NCI-H748 (cell line): ENCODE measurements around the gene FOXL1.

ENCODE experiments used
- DNase-seq: peaks from one replicate; lab custom pipeline; 2025; ENCODE audit not compliant: unreplicated experiment; lab: John Stamatoyannopoulos, UW

Gene FOXL1

GRCh38 chr16:86567701-86568581, 10.4 kb upstream of the FOXL1 start:
- DNase-seq = no peak

GRCh38 chr16:86568677-86569623, 9.4 kb upstream of the FOXL1 start:
- no peak for DNase-seq

DNA sequence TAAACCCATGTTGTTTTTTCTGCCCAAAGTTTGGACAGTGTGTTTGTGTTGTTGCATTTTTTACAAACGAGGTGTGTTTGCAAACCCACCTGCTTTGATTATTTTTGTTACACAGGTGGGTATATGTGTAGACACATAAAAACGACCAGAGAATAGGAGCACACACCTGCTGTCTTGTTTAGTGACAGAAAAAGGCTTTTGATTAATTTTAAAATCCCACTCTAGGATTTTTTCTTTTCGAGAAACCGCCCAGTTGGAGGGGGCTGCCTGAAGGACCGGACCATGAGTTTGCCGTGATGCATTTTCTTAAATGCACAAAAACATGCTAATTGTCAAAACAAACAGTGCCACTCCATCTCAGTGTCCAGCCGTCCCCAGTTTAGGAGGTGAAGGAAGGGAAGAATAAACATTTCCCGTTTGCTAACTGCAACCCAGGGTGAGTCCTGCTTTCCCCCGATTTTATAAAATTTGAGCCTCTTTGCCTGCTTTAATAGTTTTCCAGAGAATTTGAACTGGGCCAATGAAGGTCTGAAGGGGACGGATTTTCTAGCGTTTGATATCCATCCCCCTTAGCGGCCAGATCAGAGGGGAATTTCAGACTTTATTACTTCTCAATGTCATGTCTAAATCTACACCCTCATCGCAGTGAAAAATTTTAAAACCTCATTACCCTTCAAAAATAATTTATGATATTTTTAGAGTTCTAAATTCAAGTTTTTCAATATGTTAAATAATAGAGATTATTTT, 8.5 kb upstream of the FOXL1 start:
- no peak for DNase-seq

GRCh38 chr16:86570558-86571529, 7.5 kb upstream of the FOXL1 start:
- no peak for DNase-seq

- DNase-seq = no peak
These were observed 6.8 kb upstream of the FOXL1 start for GRCh38 chr16:86571530-86571915.

DNA sequence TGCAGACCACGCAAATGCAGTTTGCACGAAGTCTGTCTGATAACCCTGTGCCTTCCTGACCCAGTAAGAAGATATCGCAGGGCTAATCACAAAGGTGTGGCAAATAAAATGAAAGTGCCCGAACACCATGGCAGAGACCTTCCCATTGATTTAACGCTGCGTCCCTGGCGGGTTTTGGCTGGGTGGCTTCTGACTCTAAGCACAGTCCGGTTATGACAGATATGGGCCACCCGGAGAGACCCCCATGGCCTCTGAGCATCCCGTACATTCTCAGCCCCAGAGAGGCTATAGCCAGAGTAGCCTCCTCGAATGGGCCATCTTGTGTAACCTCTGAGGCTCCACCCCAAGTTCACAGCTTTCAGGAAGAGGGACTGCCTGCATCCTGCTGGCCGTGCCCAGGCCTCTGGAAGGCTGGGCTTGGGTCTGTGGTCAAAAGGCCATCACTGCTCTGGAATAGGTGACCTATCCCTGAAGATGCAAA, 6.3 kb upstream of the FOXL1 start:
- DNase-seq = no peak

- DNase-seq = no peak
These were observed 5.7 kb upstream of the FOXL1 start for GRCh38 chr16:86572606-86573005.

DNA sequence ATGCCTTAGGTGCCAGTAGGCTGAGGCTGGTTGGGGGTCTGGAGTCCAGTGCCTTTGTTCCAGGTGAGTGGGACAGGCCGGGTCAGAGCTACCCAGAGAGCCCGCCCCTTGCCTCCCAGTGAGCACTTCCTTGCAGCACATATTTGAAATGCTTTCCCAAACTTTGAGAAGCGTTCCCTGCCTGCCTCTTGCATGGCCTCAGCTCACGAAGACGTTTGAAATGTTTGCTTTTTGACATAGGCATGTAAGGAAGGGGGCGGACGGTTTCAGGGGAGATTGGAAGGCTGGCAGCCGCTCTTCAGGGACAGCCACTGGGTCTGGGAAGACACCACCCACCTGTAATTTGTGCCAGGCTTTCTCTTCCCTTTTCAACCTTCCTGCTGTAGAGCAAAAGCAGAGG, 5.1 kb upstream of the FOXL1 start:
- no peak for DNase-seq

DNA sequence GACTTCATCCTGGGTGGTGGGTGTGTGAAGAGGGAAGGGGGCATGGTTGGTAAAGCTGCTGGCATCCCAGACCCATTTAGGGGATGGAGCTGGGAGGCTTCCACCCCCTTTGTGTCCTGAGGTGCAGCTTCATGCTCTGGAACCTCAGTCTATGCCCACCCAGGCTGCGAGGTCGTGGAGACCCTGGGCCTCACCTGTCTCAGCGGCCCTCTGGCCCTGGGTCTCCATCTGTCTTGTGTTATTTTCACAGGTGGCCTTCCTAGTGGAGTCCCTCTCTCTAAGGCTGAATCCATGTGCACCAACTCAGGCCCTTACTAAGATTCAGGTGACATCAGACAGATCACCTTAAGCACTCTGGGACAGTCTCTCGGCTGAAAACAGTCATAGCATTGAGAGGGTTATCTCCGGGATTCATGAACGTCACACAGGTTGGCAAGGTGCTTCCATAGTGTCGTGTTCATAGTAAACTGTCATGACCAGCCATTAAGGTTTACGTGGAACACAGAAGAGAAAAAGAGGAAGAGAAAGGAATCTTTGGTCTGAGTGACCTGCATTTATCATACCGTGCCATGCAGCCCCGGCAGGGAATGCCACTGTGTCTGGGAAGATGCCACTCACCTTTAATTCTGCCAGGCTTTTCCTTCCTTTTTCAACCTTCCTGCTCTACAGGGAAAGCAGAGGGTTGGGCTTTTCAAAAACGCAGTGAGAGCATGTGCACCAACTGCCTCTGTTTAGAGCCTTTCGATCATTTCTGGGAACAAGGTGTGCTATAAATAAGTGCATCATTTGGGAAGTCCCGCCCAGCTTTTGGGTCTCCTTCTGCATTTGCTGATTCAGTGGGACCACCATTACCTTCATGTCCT, 4.5 kb upstream of the FOXL1 start:
- no peak for DNase-seq

GRCh38 chr16:86574646-86575045, 3.7 kb upstream of the FOXL1 start:
- no peak for DNase-seq

DNA sequence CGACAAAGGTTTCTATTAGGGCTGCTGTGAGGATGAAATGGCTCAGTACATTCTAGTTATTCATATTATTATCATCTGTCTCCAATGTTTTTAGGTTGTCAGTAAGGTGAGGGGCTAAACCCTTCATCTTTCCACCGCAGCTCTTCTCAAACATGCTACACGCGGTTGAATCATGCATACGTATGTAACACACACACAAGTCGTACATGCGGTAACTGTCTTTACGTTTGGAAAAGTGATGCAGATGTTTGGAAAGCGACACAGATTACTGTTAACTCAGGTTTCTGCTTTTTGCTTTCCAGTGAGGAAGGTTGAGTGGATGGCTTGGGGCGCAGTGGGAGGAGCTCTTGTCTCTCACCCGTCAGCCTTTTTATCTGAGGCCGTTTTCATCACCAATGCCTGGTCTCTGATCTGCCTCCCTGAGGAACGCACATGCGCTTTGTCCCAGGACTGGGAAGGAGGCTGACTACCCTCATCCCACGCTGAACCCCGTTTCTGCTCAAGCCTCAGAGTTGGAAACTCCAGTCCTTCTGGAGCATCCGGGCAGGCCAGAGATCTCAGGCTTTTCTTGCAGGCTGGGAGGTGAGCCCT, 3.2 kb upstream of the FOXL1 start:
- no peak for DNase-seq

- DNase-seq = peak; percentile 77
These were observed 2.4 kb upstream of the FOXL1 start for GRCh38 chr16:86575754-86576557.

DNA sequence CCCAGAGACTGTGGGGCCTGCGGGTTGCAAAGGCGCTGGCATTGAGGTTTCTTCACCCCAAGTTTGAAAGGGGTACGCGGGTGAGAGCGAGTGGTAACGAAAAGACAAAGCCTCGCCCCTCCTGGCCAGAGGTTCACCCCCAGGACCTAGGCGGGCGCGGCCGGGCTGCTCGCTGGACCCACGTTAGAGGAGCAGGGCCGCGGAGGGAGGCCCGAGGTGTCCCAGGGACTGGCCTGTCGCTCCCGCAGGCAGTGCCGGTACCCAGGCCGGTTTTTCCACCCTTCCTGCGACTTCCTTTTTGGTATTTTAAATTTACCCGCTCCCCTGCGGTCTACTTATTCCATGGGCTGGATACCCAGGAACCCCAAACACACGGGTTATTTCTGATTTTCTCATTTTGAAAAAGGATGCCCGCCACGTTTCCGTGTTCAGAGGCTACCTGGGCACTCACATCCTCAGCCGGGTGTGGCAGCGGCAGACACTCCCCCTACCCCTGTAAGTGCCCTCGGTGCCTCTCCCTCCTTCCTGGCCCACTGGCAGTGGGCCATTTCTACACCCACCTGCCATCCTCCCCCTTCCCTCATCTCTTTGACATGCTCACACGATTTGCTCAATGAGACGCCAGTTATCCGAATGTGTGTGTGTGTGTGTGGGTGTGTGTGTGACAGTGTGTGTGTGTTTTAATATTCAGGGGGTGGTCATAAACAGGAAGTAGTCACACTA, 1.6 kb upstream of the FOXL1 start:
- peak; percentile 70 for DNase-seq

- peak; percentile 14 for DNase-seq
These were observed 906 bp upstream of the FOXL1 start for GRCh38 chr16:86577314-86577971.

DNA sequence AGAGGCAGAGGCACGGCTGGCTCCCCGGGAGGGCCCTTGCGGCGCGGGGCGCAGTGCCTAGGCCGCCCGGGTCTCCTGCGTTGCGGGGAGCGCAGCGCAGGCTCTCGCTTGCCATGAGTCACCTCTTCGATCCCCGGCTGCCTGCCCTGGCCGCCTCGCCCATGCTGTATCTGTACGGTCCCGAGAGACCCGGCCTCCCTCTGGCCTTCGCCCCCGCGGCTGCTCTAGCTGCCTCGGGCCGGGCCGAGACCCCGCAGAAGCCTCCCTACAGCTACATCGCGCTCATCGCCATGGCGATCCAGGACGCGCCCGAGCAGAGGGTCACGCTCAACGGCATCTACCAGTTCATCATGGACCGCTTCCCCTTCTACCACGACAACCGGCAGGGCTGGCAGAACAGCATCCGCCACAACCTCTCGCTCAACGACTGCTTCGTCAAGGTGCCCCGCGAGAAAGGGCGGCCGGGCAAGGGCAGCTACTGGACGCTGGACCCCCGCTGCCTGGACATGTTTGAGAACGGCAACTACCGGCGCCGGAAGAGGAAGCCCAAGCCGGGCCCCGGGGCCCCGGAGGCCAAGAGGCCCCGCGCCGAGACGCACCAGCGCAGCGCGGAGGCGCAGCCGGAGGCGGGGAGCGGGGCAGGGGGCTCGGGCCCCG, 390 bp downstream of the FOXL1 start:
- no peak for DNase-seq
